ENCODE data around the gene LAMA2. TPM values are rescaled to one million over a fixed set of nuclear protein-coding genes. Genes with fewer than 3 reads are reported as not detected.

The LAMA2 gene
- total and polyA plus RNA-seq, 2 of the 8 experiments (the other 6 are each of a cell fraction or from before 2014, with no cell fraction given): 1.3 to 3.8 TPM

GRCh38 chr6:129105793-129106192 is 222.9 kb downstream of the LAMA2 start:
- CTCF ChIA-PET (ENCODE audit: partially characterized antibody): interaction anchor here (0.6 to 1.6 kb wide), 6 partner anchors 10 to 1735 kb away, joined by 3 to 5 read pairs (median 3); no protein-coding TSS in a partner anchor

More at GRCh38 chr6:129105793-129106192, 222.9 kb downstream of the LAMA2 start:
- no peak for FAIRE-seq
- Histone ChIP-seq H3K79me1 (ENCODE audit: low read depth, low read length) (no peaks in the 10 kb centered on the region), H3K23ac (ENCODE audit: insufficient read length) (no peak overlapping the region), H4K5ac (ENCODE audit: insufficient read length, low read depth, low read length) (no peak overlapping the region), H3K4ac (replicated peaks; ENCODE audit: insufficient read length, low read depth, low read length) (no peak overlapping the region), H2BK15ac (ENCODE audit: low read length) (no peak overlapping the region), H2BK12ac (ENCODE audit: low read depth, low read length) (no peak overlapping the region), H3K56ac (replicated peaks; ENCODE audit: insufficient read length, low read depth, low read length) (no peak overlapping the region), H4K8ac (ENCODE audit: extremely low read depth, insufficient read depth, low read length) (no peak overlapping the region), H3K36me3 (ENCODE audit: control insufficient read depth in 2 of 4, insufficient read depth in 4 of 4, low read length in 3 of 4) (no peaks in the 10 kb centered on the region), H3K4me3 (ENCODE audit: extremely low read depth in 1 of 4, insufficient read depth in 2 of 4, low read depth in 3 of 4, low read length in 4 of 4) (no peak overlapping the region), H2BK5ac (ENCODE audit: low read depth, low read length) (no peak overlapping the region), H3K18ac (ENCODE audit: extremely low read depth, low read length) (no peak overlapping the region), H2AFZ (ENCODE audit: low read length) (no peak overlapping the region), H4K91ac (replicated peaks; ENCODE audit: insufficient read length, low read length) (no peak overlapping the region), H2BK20ac (ENCODE audit: low read length) (no peak overlapping the region), H3K4me2 (ENCODE audit: insufficient read depth in 1 of 2, low read depth in 2 of 2, low read length in 2 of 2) (no peak overlapping the region), H3K27me3 (replicated peaks in 1 of 4; ENCODE audit: control insufficient read depth in 3 of 4, extremely low read depth in 1 of 4, insufficient read depth in 3 of 4, low read length in 3 of 4) (no peaks in the 10 kb centered on the region), H4K20me1 (replicated peaks in 1 of 2; ENCODE audit: control insufficient read depth in 1 of 2, insufficient read depth in 2 of 2, low read length in 2 of 2) (no peaks in the 10 kb centered on the region), H3K9ac (replicated peaks in 1 of 4; ENCODE audit: extremely low read depth in 1 of 4, low read depth in 3 of 4, low read length in 3 of 4) (no peak overlapping the region), H2BK120ac (replicated peaks; ENCODE audit: low read depth, low read length) (no peak overlapping the region), H3K9me3 (ENCODE audit: insufficient read depth in 2 of 2, low read depth in 1 of 2, low read length in 1 of 2) (no peaks in the 10 kb centered on the region), H3K14ac (ENCODE audit: insufficient read length) (no peak overlapping the region), H2AK5ac (ENCODE audit: low read depth, low read length) (no peak overlapping the region), H3K79me2 (ENCODE audit: control insufficient read depth in 1 of 2, insufficient read depth in 2 of 2, low read length in 2 of 2) (no peaks in the 10 kb centered on the region), H3K4me1 (replicated peaks in 1 of 4; ENCODE audit: control insufficient read depth in 3 of 4, insufficient read depth in 4 of 4, low read length in 3 of 4) (peaks cover 0 to 5% (median 0%) of the 10 kb centered on the region in 4 experiments; a peak in 2 of 7 replicates), H3K27ac (ENCODE audit: low read depth, low read length) (no peak overlapping the region), H3K23me2 (ENCODE audit: low read depth, low read length) (no peaks in the 10 kb centered on the region; the same call in 1 of the 2 replicates)
- TF ChIP-seq ASH2L (IDR thresholded peaks at IDR 0.05; ENCODE audit: low read length): no peak
- TF ChIP-seq TEAD4 (IDR thresholded peaks at IDR 0.05; ENCODE audit: low read depth, low read length): no peak
- TF ChIP-seq BCL11A (IDR thresholded peaks at IDR 0.05; ENCODE audit: low read depth in 2 of 2, low read length in 2 of 2): no peak
- TF ChIP-seq YY1 (IDR thresholded peaks at IDR 0.05; ENCODE audit: low read depth, low read length): no peak
- no peak for TF ChIP-seq SRF (IDR thresholded peaks at IDR 0.05; ENCODE audit: low read depth, low read length)
- TF ChIP-seq CREB1 (IDR thresholded peaks at IDR 0.05): no peak
- TF ChIP-seq POLR2A (IDR thresholded peaks at IDR 0.05; ENCODE audit: control extremely low read depth in 1 of 2, low read depth in 2 of 2, low read length in 2 of 2): no peak
- TF ChIP-seq BACH1 (IDR thresholded peaks at IDR 0.05; ENCODE audit: low read length): no peak
- TF ChIP-seq SP1 (IDR thresholded peaks at IDR 0.05; ENCODE audit: low read depth, low read length): no peak
- TF ChIP-seq KDM5A (IDR thresholded peaks at IDR 0.05; ENCODE audit: low read length): no peak
- TF ChIP-seq NRF1 (IDR thresholded peaks at IDR 0.05; ENCODE audit: low read depth, low read length): no peak
- TF ChIP-seq KDM4A (IDR thresholded peaks at IDR 0.05; ENCODE audit: low read depth, low read length, severe bottlenecking): no peak
- TF ChIP-seq EZH2 (IDR thresholded peaks at IDR 0.05; ENCODE audit: low read depth, low read length, severe bottlenecking): no peak
- no peak for TF ChIP-seq ATF3 (IDR thresholded peaks at IDR 0.05; ENCODE audit: insufficient read depth, low read depth, low read length)
- no peak for TF ChIP-seq MAX (IDR thresholded peaks at IDR 0.05)
- TF ChIP-seq RXRA (IDR thresholded peaks at IDR 0.05; ENCODE audit: insufficient read depth, low read depth, low read length): no peak
- WGBS, 2 experiments (ENCODE audit: extremely low coverage in 1 of 2, insufficient coverage in 1 of 2, insufficient read length in 1 of 2, insufficient replicate concordance in 2 of 2, low coverage in 1 of 2, low lambda C conversion rate in 2 of 2, missing lambda C conversion rate in 1 of 2): 77% methylated on average over 2 of the region's 2 CpGs; no CpG with 5 or more reads in 1 of the 2 experiments
- POLR2A ChIA-PET (ENCODE audit: partially characterized antibody): interaction anchor here (0.6 to 0.8 kb wide), 2 partner anchors 12 to 14 kb away, joined by 3 read pairs; no protein-coding TSS in a partner anchor
- no peak for DNase-seq (ENCODE audit: low read depth in 1 of 2, low spot score in 2 of 2)
